GM21825 (cell line): ENCODE measurements around the gene CLN6.
"Not testable (repeated sequence)": the region's sequence is repeated elsewhere in the genome, so short reads cannot be mapped to it uniquely, and the experiment has no call there.

ENCODE experiments used
- ATAC-seq: cut with Tn5 transposase; IDR thresholded peaks from one replicate; pipeline ENCODE4 v1.9.1; 2021; ENCODE audit warnings: mild to moderate bottlenecking, moderate library complexity; ENCODE audit not compliant: unreplicated experiment

The CLN6 gene

DNA sequence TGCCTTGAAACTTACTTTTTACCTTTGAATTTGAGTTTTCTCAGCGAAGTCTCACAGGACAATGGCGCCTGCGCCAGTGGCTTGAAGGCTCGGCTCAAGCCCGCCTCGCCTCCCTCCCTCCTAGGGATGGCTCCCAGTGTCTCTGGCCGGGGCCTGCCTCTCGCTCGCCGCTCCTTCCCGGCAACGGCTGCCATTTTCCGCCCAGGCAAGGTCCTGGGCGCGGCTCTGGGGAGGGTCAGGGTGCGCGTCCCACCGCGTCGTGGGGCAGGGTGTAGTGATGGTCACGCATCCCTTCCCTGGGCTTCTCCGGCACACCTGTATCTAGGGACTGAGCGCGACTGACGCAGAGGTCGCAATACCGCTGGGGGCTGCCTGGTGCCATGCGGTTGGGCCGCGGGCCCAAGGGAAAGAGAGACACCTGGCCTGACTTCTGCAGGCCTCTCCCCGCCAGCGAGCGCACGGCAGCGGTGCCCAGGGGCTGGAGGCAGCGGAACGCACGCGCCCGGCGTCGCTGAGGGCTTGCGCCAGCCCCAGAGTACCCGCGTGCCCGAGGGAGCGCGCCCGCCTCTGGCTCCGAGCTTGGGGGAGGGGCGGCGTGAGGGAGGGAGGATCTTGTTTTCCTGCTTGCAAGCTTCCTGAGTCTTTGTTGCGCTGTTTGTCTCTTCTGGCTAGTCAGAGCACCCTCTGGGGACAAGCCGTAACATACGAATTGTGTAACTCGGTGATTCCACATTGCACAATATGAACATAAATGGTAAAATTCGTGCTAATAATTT, 27.3 kb upstream of the CLN6 start:
- no peak for ATAC-seq

DNA sequence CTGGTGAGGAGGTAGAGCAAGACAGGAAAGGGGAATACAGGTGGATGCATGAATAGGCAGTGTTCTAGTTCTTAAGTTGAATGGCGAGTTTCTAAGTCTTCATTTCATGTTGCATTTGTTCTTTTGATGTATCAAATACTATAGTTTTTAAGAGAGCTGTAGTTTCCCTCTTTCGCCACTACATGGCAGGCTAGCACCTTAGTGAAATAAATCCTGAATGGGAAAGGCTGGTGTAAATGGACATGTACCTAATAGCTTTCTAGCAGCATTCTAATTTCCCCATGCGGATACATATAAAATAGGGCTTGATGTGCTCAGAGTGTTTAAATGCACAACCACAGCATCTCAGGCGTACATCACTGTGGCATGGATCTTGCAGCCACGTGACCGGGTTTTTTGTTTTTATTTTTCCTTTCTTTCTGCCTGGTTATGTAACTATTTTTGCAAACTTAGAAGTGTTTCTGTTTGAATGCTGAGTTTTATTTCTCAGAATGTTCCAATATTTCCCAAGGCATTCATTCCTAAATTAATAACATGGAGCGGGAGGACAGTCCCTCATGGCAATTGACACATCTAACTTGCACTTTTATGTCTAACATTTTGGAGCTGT, 23.5 kb upstream of the CLN6 start:
- ATAC-seq, result no peak

DNA sequence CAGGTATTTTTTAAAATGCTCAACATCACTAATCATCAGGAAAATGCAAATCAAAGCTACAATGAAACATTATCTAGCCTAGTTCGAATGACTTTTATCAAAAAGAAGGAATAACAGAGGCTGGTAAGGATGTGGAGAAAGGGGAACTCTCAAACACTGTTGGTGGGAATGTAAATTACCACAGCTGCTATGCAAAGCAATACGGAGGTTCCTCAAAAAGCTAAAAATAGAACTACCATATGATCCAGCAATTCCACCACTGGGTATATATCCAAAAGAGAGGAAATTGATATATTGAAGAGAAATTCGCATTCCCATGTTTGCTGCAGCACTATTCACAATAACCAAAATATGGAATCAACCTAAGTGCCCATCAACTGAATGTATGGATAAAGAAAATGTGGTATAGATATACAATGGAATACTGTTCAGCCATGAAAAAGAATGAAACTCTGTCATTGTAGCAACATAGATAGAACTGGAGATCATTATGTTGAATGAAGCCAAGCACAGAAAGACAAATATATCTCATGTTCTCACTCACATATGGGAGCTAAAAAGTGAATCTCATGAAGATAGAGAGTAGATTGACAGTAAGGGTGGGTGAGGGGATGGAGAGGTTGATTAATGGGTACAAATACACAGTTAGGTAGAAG, 19.7 kb upstream of the CLN6 start:
- no peak for ATAC-seq

DNA sequence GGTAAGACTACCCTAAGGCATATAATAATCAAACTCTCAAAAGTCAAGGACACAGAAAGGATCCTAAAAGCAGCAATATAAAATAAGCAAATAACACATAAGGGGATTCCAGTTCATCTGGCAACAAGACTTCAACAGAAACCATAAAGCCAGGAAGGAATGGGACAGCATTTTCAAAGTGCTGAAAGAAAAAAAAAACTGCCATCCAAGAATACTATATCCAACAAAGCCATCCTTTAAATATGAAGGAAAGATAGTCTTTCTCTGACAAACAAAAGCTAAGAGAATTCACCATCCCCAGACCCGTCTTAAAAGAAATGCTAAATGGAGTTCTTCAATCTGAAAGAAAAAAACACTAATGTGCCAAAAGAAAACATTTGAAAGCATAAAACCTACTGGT, 14.7 kb upstream of the CLN6 start:
- no peak for ATAC-seq

DNA sequence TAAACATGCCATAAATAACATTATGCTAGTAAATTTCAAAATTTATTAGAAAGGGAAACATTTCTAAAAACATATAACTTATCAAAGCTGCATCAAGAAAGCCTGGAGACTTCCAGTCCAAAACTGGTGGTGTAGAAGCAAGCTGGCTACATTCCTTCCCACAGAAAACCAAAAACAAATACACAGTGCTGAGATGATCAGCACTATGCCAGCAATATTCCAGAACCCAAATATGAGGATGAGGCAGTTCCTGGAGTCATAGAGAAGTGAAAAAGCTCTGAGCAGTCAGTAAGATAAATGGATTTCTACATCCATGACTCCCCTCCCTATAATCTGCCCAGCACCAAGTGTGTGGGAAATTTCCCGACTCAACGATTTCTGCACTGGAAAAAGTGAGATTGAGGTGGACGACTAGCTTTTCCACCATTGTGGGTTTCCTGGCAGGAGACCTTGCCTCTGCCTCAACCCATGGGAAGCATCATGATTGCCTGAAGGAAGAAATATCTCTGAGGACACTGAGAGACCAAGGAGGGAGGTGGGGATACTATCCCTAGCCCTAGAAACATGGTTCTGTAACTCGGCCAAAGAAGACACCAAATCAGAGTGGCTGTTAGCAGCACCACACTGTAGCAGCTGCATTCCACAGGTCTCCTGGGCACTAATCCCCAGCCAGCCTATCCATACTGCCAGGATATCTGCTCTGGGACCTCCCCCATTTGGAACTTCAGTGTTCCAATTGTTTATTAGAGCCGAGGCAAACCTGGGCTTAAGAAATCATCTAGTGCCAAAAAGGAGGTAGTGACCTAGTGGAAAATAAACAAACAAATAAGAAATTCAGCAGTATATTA, 11.8 kb upstream of the CLN6 start:
- no peak for ATAC-seq

DNA sequence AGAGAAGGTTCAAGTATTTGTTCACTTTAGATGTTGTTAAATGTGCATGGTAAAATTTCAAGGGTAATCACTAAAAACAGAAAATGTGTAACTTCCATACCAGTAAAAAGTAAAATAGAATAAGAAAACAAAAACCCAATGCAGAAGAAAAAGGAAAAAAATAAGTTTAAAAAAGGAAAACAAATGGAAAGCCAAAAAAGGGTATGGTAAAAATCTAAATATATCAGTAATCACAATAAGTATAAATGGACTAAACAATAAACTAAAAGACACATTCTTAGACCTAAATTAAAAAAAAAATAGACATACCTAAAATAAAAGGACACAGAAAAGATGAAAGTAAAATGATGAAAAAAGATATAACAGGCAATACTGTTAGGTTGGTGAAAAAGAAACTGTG, 9.5 kb upstream of the CLN6 start:
- ATAC-seq, result no peak

DNA sequence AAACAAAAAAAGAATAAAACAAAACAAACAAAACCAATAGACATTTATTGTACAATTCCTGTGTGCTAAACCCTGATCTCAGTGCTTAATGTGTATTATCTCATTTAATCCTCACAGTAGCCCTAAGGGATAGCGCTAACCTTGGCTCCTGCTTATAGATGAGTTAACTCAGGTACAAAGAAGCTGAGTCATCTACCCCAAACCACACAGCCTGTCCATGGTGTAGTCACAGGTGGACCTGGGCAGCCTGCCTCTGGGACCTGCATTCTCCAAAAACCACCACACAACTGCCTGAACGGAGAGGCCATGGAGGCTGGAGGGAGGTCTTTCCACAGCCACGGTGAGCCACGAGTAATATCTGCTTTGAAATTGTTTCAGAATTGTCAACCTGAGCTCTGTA, 5.5 kb upstream of the CLN6 start:
- no peak for ATAC-seq

DNA sequence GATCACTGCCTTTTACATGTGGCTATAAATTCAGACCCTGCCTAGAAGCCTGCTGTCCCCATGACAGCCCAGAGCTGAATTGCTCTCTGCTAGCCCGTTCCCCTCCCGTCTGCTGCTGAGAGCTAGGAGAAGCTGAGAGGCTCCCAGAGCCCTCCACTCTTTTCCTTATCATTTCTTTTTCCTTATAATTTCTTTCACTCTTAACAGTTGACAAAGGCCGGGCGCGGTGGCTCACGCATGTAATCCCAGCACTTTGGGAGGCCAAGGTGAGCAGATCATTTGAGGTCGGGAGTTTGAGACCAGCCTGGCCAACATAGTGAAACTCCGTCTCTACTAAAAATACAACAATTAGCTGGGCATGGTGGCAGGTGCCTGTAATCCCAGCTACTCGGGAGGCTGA, 5.0 kb upstream of the CLN6 start:
- ATAC-seq, result not testable (repeated sequence)

DNA sequence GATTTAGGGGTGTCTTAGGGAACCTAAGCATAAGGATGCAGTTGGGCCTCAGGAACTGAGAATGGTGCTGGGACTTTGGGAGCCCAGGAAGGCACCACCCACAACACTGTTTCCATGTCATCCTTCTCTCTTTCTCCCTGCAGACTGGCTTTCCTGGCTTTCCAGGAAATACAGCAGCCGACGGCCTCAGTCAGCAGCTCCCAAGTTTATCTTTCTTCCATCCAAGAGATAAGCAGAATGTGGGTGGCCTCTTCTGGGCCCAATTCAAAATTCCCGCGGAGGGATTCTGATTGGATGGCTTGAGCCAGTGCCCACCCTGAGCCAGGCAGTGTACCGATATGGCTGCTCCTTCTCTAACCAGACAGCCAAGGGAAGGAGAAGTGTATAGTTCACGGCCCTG, 4.5 kb upstream of the CLN6 start:
- no peak for ATAC-seq

DNA sequence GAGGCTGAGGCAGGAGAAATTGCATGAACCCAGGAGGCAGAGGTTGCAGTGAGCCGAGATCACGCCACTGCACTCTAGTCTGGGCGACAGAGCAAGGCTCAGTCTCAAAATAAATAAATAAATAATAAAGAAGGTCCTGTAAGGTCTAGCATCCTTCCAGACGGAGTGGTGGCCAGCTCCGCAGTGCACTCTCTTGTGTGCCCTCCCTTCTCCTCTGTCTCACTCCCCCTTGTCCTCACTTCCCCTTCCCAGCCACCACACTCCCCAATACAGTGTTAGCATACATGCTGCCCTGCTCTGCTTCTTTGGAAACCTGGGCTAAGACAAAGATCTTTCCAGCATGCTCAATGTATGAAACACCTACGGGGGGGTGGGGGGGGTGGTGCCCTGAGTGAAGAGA, 3.4 kb upstream of the CLN6 start:
- no peak for ATAC-seq

DNA sequence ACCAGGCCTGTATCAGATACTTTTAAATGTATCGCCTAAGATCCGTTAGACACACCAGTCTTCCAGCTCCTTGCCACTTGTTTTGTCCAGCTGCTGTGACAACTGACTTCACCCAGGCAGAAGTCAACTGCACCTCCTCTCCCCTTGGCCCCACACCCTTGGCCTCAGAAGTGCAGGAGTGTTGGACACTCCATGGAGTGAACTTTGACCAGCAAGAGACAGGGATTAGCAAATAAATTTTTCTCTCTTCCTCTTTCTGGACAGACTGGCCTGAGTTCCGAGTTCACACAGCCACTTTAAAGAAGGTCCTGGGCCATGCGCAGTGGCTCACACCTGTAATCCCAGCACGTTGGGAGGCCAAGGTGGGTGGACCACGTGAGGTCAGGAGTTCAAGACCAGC, 2.9 kb upstream of the CLN6 start:
- ATAC-seq, result no peak

DNA sequence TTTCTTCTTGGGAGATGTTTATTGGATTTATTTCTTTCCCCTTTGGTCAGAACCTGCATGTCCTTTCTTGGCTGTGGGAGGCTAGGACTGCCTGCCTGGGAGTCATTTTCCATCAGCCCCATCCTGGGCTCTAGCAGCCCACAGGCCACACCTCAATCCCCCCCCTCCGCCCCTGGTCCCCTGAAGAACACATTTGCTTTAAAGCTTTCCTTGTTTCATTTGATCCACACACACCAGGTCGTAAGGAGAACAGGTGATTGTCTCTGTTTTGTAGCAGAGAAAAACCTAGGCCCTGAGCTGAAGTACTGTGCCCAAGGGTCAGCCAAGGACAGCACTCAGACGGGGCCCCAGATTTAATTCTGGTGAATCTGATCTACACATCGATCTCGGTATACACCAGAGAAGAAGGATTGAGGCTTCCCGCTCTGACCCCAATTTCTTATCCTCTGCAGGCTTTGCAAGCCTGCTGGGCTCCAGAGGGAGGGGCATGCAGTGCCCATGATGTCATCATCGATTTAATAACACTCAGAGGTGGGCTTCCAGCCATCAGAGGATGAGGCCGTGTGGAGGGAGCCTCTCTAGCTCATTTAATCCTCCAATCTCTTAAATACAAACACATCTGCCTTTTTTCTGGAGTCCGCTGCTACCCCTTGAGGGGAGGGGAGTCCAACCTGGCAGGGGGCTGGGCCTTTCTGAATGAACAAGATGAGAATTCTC, 1.7 kb upstream of the CLN6 start:
- no peak for ATAC-seq

DNA sequence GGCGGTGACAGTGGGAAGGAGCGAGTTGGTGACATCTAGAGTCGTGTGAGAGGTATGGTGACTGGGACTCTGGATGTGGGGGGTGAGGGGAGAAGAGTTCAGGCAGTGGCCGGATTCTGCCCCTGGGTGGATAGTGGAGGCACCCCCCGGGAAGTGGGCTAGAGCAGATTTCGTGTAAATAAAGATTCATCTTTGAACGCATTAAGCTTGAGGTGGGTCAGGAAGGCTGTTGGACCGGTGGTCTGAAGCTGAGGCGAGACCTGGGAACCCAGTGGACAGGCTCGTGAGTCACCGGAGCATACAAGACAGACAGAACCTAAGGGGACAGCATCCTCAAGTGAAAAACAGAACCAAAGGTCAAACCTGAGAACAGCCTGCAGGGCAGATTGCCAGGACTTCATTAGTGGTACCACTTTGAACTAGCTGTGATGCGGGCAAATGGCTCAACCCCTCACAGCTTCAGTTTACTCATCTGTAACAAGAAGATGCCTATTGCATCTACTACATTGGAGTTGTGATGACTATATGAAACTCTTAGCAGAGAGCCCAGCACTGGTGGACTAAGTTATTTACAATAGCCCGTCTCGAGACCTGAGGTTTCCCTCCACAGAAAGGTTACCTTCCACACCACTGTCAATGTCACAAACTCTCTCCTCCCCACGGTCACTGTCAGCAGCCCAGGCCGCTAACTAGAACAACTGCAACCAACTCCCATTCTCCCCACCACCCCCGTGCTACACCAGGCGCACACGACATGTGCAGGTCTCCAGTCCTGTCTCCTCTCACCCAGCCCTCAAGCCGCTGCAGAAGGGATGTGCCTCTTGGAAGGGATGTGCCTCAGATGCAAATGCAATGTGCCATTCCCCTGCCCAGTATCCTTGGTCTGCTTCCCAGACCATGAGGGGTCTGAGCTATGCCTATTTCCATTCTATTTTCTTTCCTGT, 901 bp upstream of the CLN6 start:
- peak; percentile 11 for ATAC-seq

DNA sequence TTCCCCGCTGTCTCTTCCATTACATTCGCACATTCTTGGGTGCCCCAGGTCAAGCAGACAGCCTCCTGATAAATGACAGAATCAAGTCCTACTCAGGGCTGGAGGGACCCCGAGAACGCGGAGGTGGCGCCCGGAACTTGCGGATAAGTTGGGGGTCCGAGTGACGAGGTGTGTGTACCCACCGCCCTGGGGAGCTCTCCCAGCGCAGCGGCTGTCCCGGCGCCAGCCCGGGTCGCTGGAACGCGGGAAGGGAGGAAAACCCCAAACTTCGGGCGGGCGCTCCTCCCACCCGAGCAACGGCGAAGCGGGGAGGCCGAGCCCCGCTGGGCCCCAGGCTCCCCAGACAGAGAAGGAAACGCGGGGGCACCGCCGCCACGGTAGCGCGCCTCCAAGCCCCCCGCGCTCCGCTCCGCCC, 550 bp downstream of the CLN6 start:
- ATAC-seq, result no peak

DNA sequence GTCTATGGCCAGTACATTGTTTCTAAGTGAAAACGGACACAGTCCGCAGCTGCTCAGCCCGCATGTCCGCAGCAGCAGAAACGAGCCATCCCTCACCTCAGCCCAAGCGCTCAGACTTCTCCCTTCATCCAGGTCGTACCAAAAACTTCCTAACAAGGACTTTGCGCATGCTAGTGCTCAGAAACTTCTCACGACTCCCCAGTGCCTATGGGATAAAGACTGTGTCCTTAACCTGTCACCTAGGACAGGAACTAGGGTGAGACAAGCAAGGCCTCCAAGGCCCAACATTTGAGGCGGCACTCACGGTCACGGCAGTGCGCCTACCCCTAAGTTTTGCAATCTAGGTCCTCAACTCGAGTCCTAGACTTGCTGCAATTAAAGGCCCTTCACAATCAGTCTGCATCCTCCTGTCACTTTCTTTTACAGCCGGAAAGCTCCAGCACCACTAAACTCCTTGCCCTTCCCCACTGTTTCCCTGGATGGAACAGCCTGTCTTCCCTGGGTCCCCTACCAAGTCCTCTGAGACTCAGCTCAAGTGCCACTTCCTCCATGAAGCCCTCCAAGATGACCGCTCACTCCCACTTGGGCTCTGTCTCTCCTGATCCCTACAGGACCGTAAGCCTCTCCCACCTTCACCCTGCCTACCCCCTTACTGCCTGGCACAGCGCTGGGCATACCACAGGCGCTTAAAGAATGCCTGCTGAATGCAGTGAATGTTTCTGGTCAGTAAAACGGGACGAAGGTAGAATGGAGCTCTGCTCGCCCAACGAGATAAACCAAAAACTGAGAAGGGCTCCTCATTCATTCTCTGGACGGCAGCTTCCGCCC, 1.2 kb downstream of the CLN6 start:
- ATAC-seq, result no peak

DNA sequence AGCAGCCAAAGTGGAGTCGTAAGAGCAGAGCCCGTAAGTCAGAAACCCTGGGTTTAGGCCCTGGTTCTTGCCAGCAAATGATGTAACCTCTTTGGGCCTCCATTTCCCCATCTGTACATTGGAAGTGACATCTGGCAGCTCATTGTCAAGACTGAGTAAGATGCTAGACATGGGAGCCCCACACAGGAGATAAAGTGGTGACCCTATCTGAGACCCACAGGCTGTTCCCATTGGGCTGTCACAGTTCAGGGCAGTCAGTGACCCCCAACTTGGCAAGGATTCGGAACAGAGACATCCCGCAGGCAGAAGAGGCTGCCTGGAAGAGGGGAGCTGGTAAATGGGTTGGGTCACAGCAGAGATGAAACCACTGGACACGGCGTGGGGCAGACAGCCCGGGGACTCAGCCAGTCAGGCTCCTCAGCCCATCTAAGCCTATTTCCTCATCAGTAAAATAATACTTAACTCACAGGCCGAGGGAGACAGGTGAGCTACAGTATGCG, 1.8 kb downstream of the CLN6 start:
- ATAC-seq, result no peak

DNA sequence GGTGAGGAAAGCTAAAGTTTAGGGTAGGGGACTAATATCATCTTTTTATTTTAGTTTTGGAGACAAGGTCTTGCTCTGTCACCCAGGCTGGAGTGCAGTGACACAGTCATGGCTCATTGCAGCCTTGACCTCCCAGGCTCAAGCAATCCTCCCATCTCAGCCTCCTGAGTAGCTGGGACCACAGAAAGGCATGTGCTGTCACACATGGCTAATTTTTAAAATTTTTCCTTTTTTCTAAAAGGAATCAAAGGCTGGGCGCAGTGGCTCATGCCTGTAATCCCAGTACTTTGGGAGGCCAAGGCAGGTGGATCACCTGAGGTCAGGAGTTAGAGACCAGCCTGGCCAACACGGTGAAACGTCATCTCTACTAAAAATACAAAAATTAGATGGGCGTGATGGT, 4.1 kb downstream of the CLN6 start:
- ATAC-seq, result not testable (repeated sequence)

DNA sequence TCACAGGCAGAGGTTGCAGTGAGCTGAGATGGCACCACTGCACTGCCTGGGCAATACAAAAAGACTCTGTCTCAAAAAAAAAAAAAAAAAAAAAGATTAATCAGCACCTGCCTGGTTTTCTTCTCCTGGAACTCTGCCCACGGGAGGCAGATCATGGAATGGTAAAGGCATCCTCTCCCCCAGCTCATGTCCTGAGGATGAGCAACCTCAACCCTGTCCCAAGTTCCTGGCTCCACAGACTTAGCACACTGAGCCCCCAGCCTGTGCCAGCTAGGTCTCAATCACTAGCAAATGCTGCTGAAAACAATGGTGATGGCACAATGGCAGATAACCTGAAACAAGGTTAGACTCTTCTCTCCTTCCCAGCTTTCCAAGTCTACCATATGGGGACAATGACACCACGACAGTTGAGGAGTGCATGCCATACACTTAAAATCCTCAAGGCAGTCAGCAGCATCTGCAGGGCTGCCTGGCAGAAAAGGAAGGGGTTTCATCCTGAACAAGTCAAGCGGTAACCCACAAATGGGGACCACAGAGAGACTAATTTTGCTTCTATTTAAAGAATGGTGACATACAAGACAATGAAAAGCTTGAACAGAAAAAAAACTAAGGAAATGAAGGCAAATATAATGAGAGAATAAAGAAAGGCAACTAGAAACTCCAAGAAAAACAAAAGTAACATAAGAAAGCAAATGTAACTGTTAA, 4.8 kb downstream of the CLN6 start:
- no peak for ATAC-seq
